Measurements from ENCODE around the gene IL6. TPM values are rescaled to one million over a fixed set of nuclear protein-coding genes. Genes with fewer than 3 reads are reported as not detected.
A peak's percentile ranks its signal among the peaks of the same experiment; 100 is the strongest.

Gene IL6
- total and polyA plus RNA-seq, 8 donors: 0.97 to 9.4 (median 3.8) TPM

GRCh38 chr7:22725585-22725984 is 1.4 kb upstream of the IL6 start:
- Histone ChIP-seq H3K36me3 (peaks cover 0 to 7% of the 10 kb centered on the region in 2 donors), H3K27me3 (peaks cover 0 to 12% of the 10 kb centered on the region in 2 donors), H3K9me3 (no peaks in the 10 kb centered on the region), H3K27ac (no peak overlapping the region), H3K4me3 (no peak overlapping the region), H3K4me1 (peaks cover 26 to 84% of the 10 kb centered on the region in 2 donors)
- ATAC-seq (no peak), DNase-seq (no peak)
- no peak for TF ChIP-seq CTCF (IDR thresholded peaks at IDR 0.05)
- intact Hi-C loops (cut with DNase I): no loop called here

DNA sequence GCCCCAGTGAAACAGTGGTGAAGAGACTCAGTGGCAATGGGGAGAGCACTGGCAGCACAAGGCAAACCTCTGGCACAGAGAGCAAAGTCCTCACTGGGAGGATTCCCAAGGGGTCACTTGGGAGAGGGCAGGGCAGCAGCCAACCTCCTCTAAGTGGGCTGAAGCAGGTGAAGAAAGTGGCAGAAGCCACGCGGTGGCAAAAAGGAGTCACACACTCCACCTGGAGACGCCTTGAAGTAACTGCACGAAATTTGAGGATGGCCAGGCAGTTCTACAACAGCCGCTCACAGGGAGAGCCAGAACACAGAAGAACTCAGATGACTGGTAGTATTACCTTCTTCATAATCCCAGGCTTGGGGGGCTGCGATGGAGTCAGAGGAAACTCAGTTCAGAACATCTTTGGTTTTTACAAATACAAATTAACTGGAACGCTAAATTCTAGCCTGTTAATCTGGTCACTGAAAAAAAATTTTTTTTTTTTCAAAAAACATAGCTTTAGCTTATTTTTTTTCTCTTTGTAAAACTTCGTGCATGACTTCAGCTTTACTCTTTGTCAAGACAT is 574 bp upstream of the IL6 start:
- H3K4me3 ChIP-seq: peak overlapping the region in 1 of 2 donors; percentile 44
- H3K36me3 ChIP-seq: peaks cover 0 to 16% of the 10 kb centered on the region in 2 donors
- peak; percentile 23 to 59 for TF ChIP-seq CTCF (IDR thresholded peaks at IDR 0.05)
- H3K4me1 ChIP-seq: peaks cover 23 to 85% of the 10 kb centered on the region in 2 donors
- ATAC-seq: peak; percentile 74
- H3K27me3 ChIP-seq: peaks cover 0 to 12% of the 10 kb centered on the region in 2 donors
- no peaks in the 10 kb centered on the region for H3K9me3 ChIP-seq
- peak overlapping the region; percentile 66 to 79 for H3K27ac ChIP-seq
- intact Hi-C loops (cut with DNase I): no loop called here
- peak in 2 of 4 donors; percentile 61 to 67 for DNase-seq

- Histone ChIP-seq H3K4me3 (peak overlapping the region in 1 of 2 donors; percentile 44), H3K9me3 (no peaks in the 10 kb centered on the region), H3K36me3 (peaks cover 0 to 16% of the 10 kb centered on the region in 2 donors), H3K27ac (peak overlapping the region; percentile 66 to 79), H3K27me3 (peaks cover 0 to 12% of the 10 kb centered on the region in 2 donors), H3K4me1 (peaks cover 21 to 79% of the 10 kb centered on the region in 2 donors)
- TF ChIP-seq CTCF (IDR thresholded peaks at IDR 0.05): no peak
- DNase-seq (no peak), ATAC-seq (no peak)
- intact Hi-C loops (cut with DNase I): no loop called here
Observed at GRCh38 chr7:22727714-22728035, 675 bp downstream of the IL6 start.

- intact Hi-C loops (cut with DNase I): no loop called here
- Histone ChIP-seq H3K27ac (peak overlapping the region in 1 of 2 donors; percentile 79), H3K36me3 (peaks cover 0 to 16% of the 10 kb centered on the region in 2 donors), H3K4me3 (peak overlapping the region in 1 of 2 donors; percentile 44), H3K9me3 (no peaks in the 10 kb centered on the region), H3K4me1 (peaks cover 13 to 71% of the 10 kb centered on the region in 2 donors), H3K27me3 (peaks cover 0 to 12% of the 10 kb centered on the region in 2 donors)
- DNase-seq: peak in 1 of 4 donors; percentile 29
- TF ChIP-seq CTCF (IDR thresholded peaks at IDR 0.05): peak; percentile 17 to 44
- ATAC-seq: no peak
Observed at GRCh38 chr7:22728401-22729029, 1.5 kb downstream of the IL6 start.

DNA sequence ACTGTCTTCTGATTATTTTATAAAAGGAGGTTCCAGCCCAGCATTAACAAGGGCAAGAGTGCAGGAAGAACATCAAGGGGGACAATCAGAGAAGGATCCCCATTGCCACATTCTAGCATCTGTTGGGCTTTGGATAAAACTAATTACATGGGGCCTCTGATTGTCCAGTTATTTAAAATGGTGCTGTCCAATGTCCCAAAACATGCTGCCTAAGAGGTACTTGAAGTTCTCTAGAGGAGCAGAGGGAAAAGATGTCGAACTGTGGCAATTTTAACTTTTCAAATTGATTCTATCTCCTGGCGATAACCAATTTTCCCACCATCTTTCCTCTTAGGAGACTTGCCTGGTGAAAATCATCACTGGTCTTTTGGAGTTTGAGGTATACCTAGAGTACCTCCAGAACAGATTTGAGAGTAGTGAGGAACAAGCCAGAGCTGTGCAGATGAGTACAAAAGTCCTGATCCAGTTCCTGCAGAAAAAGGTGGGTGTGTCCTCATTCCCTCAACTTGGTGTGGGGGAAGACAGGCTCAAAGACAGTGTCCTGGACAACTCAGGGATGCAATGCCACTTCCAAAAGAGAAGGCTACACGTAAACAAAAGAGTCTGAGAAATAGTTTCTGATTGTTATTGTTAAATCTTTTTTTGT is 2.3 kb downstream of the IL6 start:
- ATAC-seq (no peak), DNase-seq (no peak)
- Histone ChIP-seq H3K36me3 (peaks cover 0 to 16% of the 10 kb centered on the region in 2 donors), H3K4me1 (peaks cover 9 to 63% of the 10 kb centered on the region in 2 donors), H3K27me3 (peaks cover 0 to 12% of the 10 kb centered on the region in 2 donors), H3K9me3 (no peaks in the 10 kb centered on the region), H3K4me3 (peak overlapping the region in 1 of 2 donors; percentile 44), H3K27ac (no peak overlapping the region)
- TF ChIP-seq CTCF (IDR thresholded peaks at IDR 0.05): no peak
- intact Hi-C loops (cut with DNase I): no loop called here

All from left lung (tissue), 10 donors.